ENCODE results near the gene SGSH.

Gene SGSH

DNA sequence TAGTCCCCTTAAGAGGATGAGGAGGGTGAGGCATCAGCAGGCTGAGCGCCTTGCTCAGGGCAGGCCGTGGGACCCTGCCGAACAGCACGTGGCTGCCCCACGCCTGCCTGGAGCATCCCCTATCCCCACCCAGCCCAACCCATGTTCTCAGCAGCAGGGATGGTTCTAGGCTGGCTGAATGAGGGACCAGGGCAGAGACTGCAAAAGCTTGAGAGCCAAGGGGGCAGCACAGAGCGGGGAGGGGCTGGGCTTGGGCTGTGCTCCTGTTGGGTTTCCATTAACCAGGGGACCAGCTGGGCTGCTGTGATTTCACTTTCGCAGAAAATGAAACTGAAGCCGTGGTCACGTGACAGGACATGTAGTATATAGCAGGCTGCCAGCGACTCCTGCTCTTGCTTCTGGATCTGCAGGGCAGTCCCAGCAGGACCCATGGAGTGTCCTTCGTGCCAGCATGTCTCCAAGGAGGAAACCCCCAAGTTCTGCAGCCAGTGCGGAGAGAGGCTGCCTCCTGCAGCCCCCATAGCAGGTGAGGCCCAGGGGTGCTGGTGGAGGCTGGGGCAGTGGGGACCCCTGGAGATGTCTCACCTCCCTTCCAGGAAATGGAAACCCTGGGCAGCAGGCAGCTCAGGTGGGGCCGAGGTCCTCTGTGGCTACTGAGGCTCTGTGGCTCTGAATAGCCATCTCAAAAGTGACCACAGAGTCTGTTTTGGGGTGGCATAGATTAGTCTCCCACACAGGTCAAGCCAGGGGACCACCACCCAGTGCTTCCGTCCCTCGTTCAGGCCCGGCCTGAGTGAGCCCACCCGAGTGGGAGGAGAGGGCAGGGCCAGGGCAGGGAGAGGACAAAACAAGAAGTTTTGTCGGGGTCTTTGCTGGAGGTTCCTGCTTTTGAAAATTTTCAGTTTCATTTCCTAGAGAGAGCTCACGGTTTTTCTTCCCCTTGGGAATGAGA lies 43.4 kb upstream of the SGSH start:
- H3K4me3 ChIP-seq (ENCODE audit: low read depth, low read length) = no peak overlapping the region
- H3K4me1 ChIP-seq (ENCODE audit: control insufficient read depth, insufficient read depth, low read length) = peaks cover 6% of the 10 kb centered on the region
- CTCF ChIA-PET = no interaction called here
- peaks cover 13 to 34% of the 10 kb centered on the region in 2 experiments; a peak in 2 of 3 replicates for H3K36me3 ChIP-seq (ENCODE audit: control insufficient read depth in 2 of 2, insufficient read depth in 1 of 2, low read length in 2 of 2)
- no peak for TF ChIP-seq ZBTB1 (tag by site-specific recombination; IDR thresholded peaks at IDR 0.05)
- TF ChIP-seq, protein P1, sequence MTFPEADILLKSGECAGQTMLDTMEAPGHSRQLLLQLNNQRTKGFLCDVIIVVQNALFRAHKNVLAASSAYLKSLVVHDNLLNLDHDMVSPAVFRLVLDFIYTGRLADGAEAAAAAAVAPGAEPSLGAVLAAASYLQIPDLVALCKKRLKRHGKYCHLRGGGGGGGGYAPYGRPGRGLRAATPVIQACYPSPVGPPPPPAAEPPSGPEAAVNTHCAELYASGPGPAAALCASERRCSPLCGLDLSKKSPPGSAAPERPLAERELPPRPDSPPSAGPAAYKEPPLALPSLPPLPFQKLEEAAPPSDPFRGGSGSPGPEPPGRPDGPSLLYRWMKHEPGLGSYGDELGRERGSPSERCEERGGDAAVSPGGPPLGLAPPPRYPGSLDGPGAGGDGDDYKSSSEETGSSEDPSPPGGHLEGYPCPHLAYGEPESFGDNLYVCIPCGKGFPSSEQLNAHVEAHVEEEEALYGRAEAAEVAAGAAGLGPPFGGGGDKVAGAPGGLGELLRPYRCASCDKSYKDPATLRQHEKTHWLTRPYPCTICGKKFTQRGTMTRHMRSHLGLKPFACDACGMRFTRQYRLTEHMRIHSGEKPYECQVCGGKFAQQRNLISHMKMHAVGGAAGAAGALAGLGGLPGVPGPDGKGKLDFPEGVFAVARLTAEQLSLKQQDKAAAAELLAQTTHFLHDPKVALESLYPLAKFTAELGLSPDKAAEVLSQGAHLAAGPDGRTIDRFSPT (tag by site-specific recombination; IDR thresholded peaks at IDR 0.05) = no peak
- TF ChIP-seq SALL2 (tag by site-specific recombination; IDR thresholded peaks at IDR 0.05; ENCODE audit: borderline replicate concordance) = no peak
- TF ChIP-seq ZFP3 (tag by site-specific recombination; IDR thresholded peaks at IDR 0.05; ENCODE audit: low read depth) = no peak
- TF ChIP-seq ZNF391 (tag by site-specific recombination; IDR thresholded peaks at IDR 0.05; ENCODE audit: borderline replicate concordance, low read depth) = no peak
- 0 out of 2 replicates have a peak, but pooled peaks have one; percentile 14 for TF ChIP-seq GFI1B (tag by site-specific recombination; IDR thresholded peaks at IDR 0.05)
- TF ChIP-seq, protein P2, sequence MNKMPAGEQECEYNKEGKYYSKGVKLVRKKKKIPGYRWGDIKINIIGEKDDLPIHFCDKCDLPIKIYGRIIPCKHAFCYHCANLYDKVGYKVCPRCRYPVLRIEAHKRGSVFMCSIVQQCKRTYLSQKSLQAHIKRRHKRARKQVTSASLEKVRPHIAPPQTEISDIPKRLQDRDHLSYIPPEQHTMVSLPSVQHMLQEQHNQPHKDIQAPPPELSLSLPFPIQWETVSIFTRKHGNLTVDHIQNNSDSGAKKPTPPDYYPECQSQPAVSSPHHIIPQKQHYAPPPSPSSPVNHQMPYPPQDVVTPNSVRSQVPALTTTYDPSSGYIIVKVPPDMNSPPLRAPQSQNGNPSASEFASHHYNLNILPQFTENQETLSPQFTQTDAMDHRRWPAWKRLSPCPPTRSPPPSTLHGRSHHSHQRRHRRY (tag by site-specific recombination; IDR thresholded peaks at IDR 0.05) = no peak
- TF ChIP-seq, protein P3, sequence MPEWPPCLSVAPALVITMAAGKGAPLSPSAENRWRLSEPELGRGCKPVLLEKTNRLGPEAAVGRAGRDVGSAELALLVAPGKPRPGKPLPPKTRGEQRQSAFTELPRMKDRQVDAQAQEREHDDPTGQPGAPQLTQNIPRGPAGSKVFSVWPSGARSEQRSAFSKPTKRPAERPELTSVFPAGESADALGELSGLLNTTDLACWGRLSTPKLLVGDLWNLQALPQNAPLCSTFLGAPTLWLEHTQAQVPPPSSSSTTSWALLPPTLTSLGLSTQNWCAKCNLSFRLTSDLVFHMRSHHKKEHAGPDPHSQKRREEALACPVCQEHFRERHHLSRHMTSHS (tag by site-specific recombination; IDR thresholded peaks at IDR 0.05) = no peak
- TF ChIP-seq ZIC2 (tag by site-specific recombination; IDR thresholded peaks at IDR 0.05) = peak; percentile 76
- TF ChIP-seq, protein P4, sequence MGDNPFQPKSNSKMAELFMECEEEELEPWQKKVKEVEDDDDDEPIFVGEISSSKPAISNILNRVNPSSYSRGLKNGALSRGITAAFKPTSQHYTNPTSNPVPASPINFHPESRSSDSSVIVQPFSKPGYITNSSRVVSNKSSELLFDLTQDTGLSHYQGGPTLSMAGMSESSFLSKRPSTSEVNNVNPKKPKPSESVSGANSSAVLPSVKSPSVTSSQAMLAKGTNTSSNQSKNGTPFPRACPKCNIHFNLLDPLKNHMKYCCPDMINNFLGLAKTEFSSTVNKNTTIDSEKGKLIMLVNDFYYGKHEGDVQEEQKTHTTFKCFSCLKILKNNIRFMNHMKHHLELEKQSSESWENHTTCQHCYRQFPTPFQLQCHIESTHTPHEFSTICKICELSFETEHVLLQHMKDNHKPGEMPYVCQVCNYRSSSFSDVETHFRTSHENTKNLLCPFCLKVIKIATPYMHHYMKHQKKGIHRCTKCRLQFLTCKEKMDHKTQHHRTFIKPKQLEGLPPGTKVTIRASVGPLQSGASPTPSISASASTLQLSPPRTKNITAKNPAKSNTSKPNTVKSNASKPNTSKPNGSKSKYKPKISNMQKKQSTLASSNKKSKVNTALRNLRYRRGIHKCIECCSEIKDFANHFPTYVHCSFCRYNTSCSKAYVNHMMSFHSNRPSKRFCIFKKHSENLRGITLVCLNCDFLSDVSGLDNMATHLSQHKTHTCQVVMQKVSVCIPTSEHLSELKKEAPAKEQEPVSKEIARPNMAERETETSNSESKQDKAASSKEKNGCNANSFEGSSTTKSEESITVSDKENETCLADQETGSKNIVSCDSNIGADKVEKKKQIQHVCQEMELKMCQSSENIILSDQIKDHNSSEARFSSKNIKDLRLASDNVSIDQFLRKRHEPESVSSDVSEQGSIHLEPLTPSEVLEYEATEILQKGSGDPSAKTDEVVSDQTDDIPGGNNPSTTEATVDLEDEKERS (tag by site-specific recombination; IDR thresholded peaks at IDR 0.05) = no peak
- no peak for TF ChIP-seq BCL11A (tag by site-specific recombination; IDR thresholded peaks at IDR 0.05; ENCODE audit: low read depth)
- TF ChIP-seq ZNF596 (tag by site-specific recombination; IDR thresholded peaks at IDR 0.05) = no peak
- TF ChIP-seq, protein P5, sequence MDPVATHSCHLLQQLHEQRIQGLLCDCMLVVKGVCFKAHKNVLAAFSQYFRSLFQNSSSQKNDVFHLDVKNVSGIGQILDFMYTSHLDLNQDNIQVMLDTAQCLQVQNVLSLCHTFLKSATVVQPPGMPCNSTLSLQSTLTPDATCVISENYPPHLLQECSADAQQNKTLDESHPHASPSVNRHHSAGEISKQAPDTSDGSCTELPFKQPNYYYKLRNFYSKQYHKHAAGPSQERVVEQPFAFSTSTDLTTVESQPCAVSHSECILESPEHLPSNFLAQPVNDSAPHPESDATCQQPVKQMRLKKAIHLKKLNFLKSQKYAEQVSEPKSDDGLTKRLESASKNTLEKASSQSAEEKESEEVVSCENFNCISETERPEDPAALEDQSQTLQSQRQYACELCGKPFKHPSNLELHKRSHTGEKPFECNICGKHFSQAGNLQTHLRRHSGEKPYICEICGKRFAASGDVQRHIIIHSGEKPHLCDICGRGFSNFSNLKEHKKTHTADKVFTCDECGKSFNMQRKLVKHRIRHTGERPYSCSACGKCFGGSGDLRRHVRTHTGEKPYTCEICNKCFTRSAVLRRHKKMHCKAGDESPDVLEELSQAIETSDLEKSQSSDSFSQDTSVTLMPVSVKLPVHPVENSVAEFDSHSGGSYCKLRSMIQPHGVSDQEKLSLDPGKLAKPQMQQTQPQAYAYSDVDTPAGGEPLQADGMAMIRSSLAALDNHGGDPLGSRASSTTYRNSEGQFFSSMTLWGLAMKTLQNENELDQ (tag by site-specific recombination; IDR thresholded peaks at IDR 0.05; ENCODE audit: low read depth) = no peak
- no peak for TF ChIP-seq ZXDB (tag by site-specific recombination; IDR thresholded peaks at IDR 0.05)
- peak; percentile 53; the same call in 1 of the 2 replicates for TF ChIP-seq PRDM1 (tag by site-specific recombination; IDR thresholded peaks at IDR 0.05)
- TF ChIP-seq ZNF785 (tag by site-specific recombination; IDR thresholded peaks at IDR 0.05) = no peak
- TF ChIP-seq, protein P6, sequence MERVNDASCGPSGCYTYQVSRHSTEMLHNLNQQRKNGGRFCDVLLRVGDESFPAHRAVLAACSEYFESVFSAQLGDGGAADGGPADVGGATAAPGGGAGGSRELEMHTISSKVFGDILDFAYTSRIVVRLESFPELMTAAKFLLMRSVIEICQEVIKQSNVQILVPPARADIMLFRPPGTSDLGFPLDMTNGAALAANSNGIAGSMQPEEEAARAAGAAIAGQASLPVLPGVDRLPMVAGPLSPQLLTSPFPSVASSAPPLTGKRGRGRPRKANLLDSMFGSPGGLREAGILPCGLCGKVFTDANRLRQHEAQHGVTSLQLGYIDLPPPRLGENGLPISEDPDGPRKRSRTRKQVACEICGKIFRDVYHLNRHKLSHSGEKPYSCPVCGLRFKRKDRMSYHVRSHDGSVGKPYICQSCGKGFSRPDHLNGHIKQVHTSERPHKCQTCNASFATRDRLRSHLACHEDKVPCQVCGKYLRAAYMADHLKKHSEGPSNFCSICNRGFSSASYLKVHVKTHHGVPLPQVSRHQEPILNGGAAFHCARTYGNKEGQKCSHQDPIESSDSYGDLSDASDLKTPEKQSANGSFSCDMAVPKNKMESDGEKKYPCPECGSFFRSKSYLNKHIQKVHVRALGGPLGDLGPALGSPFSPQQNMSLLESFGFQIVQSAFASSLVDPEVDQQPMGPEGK (tag by site-specific recombination; IDR thresholded peaks at IDR 0.05) = no peak
- TF ChIP-seq MEIS1 (CRISPR knock-in tag; IDR thresholded peaks at IDR 0.05; ENCODE audit: borderline replicate concordance) = no peak
- TF ChIP-seq ZNF830 (tag by site-specific recombination; IDR thresholded peaks at IDR 0.05; ENCODE audit: low read depth) = no peak
- no peaks in the 10 kb centered on the region for H3K9me3 ChIP-seq (ENCODE audit: control insufficient read depth, insufficient read depth, low read depth, low read length)
- POLR2A ChIA-PET = no interaction called here
- no peak overlapping the region for H3K27ac ChIP-seq (ENCODE audit: extremely low read depth, low read depth, low read length)

Data from HEK293 (cell line).